Activated CD4-positive, alpha-beta T cell treated with anti-CD3 and anti-CD28 coated beads for 48 hours (primary cell): ENCODE results near the gene SNX33.
"Not testable (repeated sequence)": the region's sequence is repeated elsewhere in the genome, so short reads cannot be mapped to it uniquely, and the experiment has no call there.

Experiments used
- DNase-seq: peaks from one replicate; pipeline ENCODE4 v3.0.0-alpha.2; 2020

SNX33 gene, protein sequence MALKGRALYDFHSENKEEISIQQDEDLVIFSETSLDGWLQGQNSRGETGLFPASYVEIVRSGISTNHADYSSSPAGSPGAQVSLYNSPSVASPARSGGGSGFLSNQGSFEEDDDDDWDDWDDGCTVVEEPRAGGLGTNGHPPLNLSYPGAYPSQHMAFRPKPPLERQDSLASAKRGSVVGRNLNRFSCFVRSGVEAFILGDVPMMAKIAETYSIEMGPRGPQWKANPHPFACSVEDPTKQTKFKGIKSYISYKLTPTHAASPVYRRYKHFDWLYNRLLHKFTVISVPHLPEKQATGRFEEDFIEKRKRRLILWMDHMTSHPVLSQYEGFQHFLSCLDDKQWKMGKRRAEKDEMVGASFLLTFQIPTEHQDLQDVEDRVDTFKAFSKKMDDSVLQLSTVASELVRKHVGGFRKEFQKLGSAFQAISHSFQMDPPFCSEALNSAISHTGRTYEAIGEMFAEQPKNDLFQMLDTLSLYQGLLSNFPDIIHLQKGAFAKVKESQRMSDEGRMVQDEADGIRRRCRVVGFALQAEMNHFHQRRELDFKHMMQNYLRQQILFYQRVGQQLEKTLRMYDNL

DNA sequence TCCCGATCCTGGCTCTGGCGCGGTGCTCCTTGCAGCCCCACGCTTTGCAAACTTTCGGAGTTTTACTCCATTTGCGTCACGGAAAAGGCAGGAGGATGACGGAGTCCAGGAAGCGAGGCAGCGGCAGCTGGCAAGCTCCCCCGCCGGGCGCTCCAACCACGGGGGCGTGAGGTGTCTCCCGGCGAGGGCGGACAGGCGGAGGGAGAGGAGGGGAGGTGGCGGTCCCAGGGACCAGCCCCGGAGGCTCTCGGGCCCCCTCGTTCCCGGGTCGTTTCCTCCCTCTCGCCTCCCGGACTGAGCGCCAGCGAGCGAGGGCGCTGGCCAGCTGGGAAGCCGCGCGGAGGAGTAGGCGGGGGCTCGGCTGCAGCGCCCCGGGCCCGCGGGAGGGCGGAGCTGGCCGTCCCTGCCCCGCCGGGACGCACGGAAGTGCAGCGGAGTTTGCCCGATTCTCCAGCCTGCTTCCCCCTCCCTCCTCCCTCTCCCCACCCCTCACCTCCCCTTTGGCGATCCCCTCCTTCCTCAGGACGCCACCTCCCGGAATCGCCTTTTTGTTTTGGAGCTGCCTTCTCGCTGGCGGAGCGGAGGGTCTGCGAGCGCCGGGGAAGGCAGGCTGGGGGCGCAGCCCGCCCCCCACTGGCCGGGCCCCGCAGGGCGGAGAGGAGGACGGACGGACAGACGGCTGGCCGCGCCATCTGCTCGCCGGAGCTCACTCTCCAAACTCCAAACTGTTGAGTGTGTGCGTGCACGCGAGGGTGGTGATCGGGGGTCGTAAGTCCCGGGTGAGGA is at the start of gene SNX33:
TSS of gene SNX33 (plus strand) at position 543 of the 786 bp plus-strand sequence. CDS start 1,191 bp downstream, outside the sequence.
- DNase-seq, result peak; percentile 70

DNA sequence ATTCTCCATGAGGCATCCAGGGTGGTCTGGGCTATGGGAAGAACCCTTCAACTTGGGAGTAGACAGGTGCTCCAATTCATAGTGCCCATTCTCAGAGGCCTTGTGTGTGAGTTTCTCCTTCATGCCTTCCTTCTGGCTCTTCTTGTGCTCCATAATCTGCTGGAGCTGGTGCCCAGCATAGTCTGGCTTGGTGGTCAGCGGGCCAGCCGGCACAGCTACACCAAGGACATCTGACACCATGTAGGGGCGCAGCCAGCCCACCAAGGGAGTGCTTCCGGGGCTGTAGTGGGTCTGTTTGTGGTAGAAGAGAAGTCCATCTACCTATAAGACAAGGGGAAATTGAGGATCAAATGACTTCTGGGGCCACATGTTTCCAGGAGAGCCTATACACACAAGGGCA is 49.4 kb upstream of the SNX33 start:
- no peak for DNase-seq

DNA sequence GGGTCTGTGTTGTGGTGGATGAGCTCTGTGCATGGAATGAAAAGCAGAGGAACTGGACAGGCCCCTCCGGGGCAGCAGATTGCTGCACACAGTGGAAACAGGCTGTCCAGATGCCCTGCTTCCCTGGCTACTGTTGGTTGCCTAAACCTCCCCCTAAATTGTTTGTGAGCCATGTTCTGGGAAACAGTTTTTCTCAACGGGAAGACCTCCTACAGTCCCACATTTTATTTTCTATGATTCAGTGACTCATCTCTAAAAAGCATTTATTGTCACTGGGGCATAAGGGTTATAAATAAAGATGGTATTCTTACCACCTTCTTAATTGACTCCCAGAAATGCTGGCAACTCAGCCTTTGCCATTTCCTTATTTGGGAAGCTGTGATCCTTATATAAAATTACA is 48.3 kb upstream of the SNX33 start:
- no peak for DNase-seq

DNA sequence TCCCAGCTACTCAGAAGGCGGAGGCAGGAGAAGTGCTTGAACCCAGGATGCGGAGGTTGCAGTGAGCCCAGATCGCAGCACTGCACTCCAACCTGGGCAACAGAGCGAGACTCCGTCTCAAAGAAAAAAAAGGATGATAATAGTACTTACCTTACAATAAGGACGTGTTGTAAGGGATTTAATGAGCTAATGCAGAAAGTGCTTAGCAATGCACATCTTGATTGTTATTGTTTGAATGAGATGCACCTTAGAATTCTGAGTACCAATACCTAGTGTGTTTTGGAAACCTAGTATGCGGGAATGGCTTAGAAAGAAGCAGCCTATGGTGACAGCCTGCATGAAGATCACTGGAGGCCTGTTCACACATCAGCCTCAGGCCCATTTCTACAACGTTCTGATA is 41.7 kb upstream of the SNX33 start:
- DNase-seq, result no peak

DNA sequence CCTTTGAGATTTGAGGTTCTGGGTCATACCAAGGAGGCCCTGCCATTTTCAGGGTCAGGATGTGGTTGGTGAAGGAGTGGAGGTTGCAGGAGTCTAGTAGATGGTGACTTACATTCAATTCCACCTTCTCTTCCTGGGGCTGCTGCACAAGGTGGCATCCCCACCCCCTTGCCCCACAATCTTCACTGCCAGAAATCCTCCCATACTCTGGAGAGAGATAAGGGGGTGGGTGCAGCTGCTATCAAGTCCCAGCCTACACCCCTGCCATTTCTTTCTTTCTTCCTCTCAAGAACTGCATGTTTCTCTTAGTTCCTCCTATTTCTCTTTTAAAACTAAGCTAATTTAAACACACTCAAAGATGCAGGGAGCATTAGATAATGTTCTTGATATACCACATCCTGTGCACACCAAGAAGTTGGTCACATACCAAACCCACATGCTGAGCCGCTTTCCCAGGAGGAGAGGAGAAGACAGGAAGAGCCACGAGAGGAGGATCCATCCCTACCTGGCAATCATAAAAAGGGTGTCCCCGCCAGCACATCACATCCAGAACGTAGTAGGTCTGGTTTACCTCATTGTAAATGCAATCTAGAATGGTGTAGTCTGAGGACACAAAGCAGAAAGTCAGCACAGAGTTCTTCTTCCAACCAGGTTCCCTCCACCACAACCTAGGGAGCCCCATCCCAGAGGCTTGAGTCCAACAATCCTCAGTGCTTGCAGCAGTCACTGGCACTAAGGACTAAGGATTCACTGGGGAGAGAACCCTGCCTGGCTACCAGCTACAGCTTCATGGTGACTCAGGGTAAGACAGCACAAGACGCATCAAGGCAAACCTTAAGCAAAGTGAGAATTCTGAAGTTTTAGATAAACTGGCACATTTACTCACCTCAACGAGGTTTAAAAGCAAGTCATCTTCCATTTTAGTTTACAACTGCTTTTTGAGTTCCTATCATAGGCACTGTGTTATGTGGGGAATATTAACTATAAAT is 40.7 kb upstream of the SNX33 start:
- DNase-seq, result no peak

DNA sequence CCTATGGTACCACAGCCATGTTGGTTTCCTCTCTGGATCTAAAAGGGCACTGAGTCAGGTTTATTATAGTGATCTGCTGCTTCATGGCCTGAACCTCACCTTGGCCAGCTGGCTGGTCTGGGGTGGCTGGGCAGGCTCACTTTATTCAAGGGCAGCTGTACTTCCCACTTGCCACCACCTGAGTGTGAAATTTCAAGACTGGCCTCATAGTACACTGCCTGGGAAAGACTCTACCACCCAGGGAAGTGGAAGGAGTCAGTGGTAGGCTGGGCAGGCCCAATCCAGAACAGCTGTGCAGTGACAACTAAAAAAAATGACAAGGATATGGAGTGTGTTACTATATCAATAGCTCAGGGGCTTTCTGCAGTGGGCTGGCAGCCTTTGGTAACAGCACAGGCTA is 30.9 kb upstream of the SNX33 start:
- no peak for DNase-seq

DNA sequence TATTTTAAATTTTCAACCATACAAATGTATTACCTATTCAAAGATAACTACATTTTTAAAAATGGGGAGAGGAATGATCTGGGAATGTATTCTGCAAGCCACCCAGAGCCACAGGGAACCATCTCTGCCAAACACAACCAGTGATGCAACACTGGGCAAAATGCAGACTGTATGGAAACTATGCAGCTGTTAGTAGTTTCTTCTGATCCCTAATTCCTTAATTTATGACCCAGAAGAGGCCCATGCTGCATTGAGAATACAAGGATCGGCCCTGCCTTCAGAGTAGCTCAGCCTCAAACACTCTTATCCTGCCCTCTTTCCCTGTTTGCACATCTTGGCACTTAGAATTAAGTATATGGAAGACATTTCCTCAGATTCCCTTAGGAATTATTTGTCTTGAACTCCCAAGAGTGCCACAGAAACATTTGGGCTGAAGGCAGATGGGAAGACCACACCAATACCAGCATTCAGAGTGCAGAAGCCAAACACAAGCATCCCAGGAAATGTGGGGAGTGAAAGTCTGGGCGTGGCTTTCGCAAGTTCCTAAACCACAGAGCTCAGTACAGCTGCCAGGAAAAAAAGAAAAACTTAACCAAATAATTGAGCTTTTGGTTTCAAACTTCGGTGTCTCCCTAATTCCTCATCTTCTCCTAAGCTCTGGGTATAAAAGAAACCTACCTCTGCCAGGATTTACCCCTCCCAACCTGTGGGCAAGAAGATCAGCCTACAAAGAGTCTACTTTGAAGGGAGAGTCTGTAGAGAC is 27.5 kb upstream of the SNX33 start:
- DNase-seq, result no peak

DNA sequence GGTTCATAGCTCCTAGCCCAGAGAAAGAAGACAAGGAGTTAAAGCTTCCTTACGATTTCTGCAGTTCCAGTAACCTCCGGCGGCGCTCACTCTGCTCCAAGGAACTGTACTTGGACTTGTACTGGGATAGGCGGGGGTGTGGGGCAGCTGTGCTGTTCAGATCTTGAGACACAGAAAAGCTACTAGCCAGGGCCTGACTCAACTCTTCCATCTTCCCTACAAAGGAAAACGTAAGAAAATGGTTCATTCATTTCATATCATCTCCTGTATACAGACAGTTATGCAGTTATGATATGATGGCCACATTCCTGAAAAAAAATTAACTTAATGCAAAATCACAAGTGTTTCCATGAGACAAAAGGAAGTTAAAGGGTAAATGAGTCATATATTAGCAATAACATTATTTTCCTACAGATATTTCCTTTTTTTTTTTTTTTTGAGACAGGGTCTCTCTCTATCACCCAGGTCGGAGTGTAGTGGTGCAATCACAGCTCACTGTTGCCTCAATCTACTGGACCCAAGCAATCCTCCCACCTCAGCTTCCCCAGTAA is 26.8 kb upstream of the SNX33 start:
- no peak for DNase-seq

DNA sequence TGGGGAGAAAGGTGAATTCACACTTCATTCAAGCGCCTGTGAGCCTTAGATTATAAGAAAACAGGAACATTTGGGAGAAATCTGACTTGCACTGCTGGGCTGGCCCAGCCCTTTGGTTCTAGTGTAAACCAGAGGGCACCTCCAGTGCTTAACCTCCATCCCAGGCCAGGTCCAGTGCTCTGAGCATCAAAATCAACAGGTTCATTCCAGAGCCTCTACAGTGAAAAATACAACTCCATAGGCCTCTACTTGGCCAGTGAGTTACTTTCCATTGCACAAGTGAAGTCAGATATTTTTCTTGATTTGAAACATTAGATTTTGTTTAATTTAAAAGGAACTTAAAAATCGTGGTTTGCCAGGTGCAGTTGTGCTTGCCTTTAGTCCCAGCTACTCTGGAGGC is 25.2 kb upstream of the SNX33 start:
- no peak for DNase-seq

DNA sequence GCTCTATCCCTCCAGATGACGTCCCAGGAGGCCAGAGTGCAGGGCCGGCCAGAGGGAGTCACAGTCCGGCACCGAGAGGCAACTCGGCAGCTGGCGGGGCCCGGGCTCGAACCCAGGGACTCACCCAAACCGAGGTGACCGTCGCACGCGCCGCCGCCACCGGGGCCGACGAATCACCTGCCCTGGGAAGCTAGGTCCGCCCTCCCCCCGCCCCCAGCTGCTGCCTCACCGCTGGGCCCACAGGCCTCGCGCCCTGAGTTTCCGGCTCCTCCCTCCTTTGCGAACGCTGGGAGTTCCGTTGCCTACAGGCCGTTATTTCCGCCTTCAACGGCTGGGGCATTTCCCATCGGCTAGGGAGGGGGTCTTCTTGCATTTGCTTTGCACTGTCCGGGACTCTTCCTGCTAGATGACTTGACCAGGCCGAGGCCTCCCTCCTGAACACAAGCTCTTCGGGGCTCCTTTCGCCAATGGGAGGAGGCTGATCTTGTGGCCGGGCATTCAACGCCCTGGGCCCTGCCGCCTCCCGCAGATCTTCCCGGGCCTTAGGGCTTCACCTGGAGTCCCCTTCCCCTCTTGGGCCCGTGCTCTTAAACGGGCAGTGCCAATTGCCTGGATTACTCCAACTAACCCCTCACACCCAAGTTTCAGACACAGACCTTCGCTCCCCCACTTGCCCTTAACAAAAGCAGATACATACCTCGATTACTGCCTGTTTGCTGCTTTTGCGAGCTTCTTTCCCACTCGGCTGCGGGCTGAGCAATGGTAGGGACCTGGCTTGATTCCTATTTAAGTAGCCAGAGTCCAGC is 22.0 kb upstream of the SNX33 start, which contains the start of gene SNUPN:
TSS of gene SNUPN (minus strand) at position 184 of the 806 bp plus-strand sequence. CDS start 4,674 bp downstream, outside the sequence.
- DNase-seq, result peak; percentile 97

DNA sequence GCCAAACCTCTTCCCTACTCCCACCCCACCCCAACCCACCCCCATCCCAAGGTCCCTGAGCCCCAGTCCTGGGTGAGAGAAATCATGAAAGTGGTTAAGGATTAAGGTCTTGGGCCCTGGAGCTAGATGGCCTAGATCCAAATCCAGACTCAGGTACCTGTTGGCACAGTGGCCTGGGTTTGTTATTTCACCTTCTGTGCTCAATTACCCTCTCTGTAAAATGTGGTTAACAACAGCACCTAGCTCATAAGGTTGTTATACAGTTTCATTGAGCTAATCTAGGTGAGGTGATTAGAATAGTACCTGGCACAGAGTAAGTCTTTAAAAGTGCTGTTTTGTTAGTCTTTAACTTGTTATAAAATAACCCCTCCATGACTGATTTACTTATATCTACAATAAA is 15.8 kb upstream of the SNX33 start:
- no peak for DNase-seq

DNA sequence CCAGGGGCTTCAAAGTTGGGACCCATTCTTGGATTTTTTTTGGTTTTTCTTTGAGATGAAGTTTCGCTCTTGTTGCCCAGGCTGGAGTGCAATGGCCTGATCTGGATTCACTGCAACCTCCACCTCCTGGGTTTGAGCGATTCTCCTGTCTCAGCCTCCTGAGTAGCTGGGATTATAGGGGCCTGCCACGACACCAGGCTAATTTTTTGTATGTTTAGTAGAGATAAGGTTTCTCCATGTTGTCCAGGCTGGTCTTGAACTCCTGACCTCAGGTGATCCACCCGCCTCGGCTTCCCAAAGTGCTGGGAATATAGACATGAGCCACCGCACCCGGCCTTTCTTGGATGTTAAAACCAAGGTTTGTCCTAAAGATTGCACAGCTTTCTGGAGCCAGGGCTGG is 13.8 kb upstream of the SNX33 start:
- DNase-seq, result not testable (repeated sequence)

DNA sequence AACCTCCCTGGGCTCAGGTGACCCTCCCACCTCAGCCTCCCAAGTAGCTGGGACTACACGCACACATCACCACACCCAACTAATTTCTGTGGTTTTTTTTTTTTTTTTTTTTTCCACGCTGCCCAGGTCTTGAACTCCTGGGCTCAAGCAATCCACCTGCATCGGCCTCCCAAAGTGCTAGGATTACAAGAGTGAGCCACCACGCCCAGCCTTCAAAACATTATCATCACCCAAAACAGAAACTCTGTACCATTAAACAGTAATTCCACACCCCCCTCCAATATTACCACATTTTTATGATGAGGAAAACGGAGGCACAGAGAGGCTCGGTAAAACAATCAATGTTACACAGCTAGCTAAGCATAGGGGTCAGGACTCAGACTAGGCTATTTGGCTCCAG is 11.7 kb upstream of the SNX33 start:
- DNase-seq, result no peak

DNA sequence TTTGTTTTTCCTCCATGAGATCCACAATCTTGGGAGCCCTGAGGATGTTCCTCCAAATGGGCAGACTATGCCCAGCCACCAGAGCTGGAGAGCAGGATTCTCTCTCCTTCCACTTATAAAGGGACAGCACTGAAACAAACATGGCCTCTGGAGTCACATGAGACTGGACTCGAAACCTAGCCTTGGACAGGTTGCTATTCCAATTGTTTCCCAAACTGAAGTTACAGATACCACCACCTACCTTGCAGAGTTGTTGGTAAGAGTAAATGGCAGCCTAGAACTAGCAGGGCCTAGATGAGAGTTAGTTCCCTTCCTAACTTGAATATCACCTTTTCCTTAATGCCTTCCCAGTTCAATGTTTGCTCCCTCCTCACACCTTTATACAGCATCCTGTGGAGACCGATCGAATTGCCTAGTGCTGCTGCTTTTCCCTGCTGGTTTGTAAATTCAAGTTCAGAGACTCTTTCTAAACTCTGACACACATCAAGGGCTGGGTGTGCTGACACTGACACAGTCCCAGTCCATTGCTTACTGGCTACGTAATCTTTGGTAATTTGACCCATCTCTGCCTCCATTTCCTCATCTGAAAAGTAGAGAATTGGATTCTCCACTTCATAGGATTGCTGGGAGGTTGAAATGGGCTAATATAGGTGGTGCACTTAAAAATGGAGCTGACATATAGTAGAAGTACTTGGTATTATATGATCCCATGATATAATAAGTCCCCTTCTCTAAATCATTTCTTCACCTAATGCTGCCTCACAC is 10.3 kb upstream of the SNX33 start:
- DNase-seq, result no peak

DNA sequence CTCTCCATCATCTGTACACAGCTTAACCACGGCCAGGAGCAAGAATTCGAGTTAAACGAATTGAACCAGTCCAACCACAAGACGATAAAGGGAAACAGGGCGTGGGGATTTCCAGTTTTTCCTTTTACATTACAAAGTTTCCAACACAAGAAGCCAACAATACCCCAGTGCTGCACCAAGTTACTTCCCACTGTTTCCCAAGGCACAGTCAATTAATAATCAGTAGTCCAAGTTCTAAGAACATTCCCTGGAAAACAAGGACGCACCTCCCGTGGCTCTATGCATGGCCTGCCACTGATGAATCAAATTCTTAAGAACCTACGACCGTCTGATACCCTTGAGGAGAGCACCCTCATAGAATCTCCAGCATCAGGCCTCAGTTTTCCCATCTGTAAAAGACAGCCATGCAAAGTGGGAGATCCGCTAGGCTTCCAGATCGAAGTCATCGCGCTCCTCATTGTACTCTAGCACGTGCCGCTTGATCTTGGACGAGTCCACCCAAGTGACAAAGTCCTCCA is 8.5 kb upstream of the SNX33 start:
- no peak for DNase-seq

DNA sequence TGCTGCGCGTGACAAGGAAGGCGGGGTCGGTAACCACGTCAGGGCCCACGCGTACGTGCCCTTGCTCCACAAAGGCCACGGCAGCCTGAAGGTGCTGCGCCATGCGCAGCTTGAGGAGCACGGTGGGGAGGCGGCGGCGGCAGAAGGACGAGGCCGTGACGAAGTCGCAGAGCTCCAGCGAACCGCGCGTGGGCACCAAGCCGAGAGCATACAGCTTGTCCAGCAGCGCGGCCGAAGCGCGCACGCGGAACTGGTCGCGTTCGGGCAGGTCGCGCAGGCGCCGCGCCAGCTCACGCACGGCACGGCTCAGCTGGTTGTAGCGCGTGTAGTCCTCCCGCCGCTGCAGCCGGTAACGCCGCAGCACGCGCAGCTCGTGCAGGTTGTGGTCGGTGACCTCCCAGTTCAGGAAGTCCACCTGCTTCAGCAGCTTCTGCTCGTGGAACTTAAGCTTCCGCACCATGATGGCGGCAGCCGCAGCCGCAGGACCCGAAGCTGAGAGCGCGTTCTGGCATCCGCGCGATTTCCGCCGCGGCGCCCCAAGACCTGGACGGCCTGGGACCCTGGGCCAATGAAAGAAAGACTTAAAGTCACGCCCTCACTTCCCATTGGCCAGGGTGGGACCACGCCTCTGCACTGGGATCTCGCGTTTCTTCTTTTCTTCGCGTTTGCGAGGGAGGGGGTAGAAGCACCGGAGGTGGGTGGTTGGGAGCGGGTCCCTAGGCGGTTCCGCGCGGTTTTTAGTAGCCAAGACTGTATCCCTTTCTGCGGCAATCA is 7.8 kb upstream of the SNX33 start, which contains the start of gene IMP3:
TSS of gene IMP3 (minus strand) at position 516 of the 774 bp plus-strand sequence. CDS start at position 460, 56 bp downstream.
- peak; percentile 96 for DNase-seq

DNA sequence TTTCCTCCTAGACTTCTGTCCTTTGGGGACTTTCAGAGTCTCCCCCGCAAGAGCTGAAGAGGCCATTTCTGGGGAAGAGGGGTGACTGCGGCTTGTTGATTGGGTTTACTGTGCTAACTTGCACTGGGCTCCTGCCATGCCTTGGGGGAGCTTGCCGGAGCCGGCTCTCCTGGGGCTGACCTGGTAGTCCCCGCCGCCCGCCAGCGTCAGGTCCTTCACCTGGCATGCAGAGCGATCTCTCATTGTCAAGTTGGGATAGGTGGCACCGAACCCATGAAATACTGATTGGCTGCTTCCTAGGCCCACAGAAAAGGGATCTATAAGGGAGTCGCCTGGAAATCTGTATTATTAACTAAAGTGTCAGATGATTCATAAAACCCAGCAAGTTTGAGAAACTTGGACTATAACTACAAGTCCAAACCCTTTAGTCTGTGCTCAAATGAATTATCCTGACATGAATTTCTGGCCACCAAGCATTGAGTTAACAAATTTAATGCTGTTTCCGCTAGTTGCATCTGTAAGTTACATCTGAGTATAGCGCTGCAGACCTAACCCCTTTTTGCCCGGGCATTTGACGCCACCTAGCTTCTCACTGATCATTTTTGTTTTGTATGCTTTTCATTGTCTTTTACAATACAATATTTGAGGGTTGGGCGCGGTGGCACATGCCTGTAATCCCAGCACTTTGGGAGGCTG is 7.1 kb upstream of the SNX33 start:
- peak; percentile 66 for DNase-seq

DNA sequence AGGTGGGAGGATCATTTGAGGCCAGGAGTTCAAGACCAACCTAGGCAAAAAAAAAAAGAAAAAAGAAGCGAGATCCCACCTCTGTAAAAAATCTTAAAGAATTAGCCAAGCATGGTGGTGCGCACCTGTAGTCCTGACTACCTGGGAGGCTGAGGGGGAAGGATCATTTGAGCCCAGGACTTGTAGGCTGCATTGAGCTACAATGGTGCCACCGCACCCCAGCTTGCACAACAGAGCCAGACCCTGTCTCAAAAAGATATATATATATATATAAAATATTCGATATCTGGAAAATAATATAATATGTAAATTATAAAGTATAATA is 6.6 kb upstream of the SNX33 start:
- DNase-seq, result no peak
